NOMO-1 treated with dmso at 0.1 percent for 144 hours (cell line): ENCODE results near the gene AAGAB.
"Not testable (repeated sequence)": the region's sequence is repeated elsewhere in the genome, so short reads cannot be mapped to it uniquely, and the experiment has no call there.

Source experiments
- DNase-seq: peaks from one replicate; lab custom pipeline; 2025; ENCODE audit not compliant: unreplicated experiment; lab: John Stamatoyannopoulos, UW

AAGAB gene

GRCh38 chr15:67254238-67255175, at the start of gene AAGAB, which contains the start of gene IQCH:
Gene AAGAB (minus strand): TSS chr15:67254661. CDS start chr15:67254631, 30 bp downstream.
Gene IQCH (plus strand): TSS chr15:67254786. CDS start chr15:67254897, 111 bp downstream.
- DNase-seq: peak; percentile 91

GRCh38 chr15:67303490-67304363, 49.3 kb upstream of the AAGAB start:
- no peak for DNase-seq

GRCh38 chr15:67300266-67301025, 46.0 kb upstream of the AAGAB start:
- DNase-seq: no peak

- no peak for DNase-seq
Measured at GRCh38 chr15:67296684-67297083, 42.2 kb upstream of the AAGAB start.

GRCh38 chr15:67296188-67296587, 41.7 kb upstream of the AAGAB start:
- no peak for DNase-seq

GRCh38 chr15:67290319-67290718, 35.9 kb upstream of the AAGAB start:
- DNase-seq: no peak

- DNase-seq: not testable (repeated sequence)
Measured at GRCh38 chr15:67286400-67286799, 31.9 kb upstream of the AAGAB start.

GRCh38 chr15:67285625-67286024, 31.2 kb upstream of the AAGAB start:
- not testable (repeated sequence) for DNase-seq

GRCh38 chr15:67281714-67282113, 27.3 kb upstream of the AAGAB start:
- no peak for DNase-seq

GRCh38 chr15:67280217-67280616, 25.8 kb upstream of the AAGAB start:
- DNase-seq: no peak

- DNase-seq: no peak
Measured at GRCh38 chr15:67276666-67277065, 22.2 kb upstream of the AAGAB start.

- DNase-seq: no peak
Measured at GRCh38 chr15:67274236-67274635, 19.8 kb upstream of the AAGAB start.

- no peak for DNase-seq
Measured at GRCh38 chr15:67267951-67268941, 13.8 kb upstream of the AAGAB start.

- no peak for DNase-seq
Measured at GRCh38 chr15:67267440-67267839, 13.0 kb upstream of the AAGAB start.

GRCh38 chr15:67266870-67267269, 12.4 kb upstream of the AAGAB start:
- no peak for DNase-seq

- no peak for DNase-seq
Measured at GRCh38 chr15:67259806-67260205, 5.3 kb upstream of the AAGAB start.

GRCh38 chr15:67259379-67259778, 4.9 kb upstream of the AAGAB start:
- DNase-seq: no peak

- DNase-seq: not testable (repeated sequence)
Measured at GRCh38 chr15:67258412-67258811, 4.0 kb upstream of the AAGAB start.

- no peak for DNase-seq
Measured at GRCh38 chr15:67256051-67256450, 1.6 kb upstream of the AAGAB start.
